CD4-positive, alpha-beta T cell treated with Interleukin-2 at 100 ng/mL for 4 hours (primary cell): ENCODE measurements around the gene KLF15.
"Not testable (repeated sequence)": the region's sequence is repeated elsewhere in the genome, so short reads cannot be mapped to it uniquely, and the experiment has no call there.

Source experiments
- DNase-seq: peaks from one replicate; pipeline ENCODE4 v3.0.0-alpha.2; 2020; ENCODE audit warnings: low spot score

The KLF15 gene

GRCh38 chr3:126346466-126346865, 10.7 kb downstream of the KLF15 start:
- DNase-seq, result no peak

- DNase-seq, result no peak
Measured at GRCh38 chr3:126345641-126346460, 11.4 kb downstream of the KLF15 start.

GRCh38 chr3:126345231-126345630, 12.0 kb downstream of the KLF15 start:
- DNase-seq, result no peak

DNA sequence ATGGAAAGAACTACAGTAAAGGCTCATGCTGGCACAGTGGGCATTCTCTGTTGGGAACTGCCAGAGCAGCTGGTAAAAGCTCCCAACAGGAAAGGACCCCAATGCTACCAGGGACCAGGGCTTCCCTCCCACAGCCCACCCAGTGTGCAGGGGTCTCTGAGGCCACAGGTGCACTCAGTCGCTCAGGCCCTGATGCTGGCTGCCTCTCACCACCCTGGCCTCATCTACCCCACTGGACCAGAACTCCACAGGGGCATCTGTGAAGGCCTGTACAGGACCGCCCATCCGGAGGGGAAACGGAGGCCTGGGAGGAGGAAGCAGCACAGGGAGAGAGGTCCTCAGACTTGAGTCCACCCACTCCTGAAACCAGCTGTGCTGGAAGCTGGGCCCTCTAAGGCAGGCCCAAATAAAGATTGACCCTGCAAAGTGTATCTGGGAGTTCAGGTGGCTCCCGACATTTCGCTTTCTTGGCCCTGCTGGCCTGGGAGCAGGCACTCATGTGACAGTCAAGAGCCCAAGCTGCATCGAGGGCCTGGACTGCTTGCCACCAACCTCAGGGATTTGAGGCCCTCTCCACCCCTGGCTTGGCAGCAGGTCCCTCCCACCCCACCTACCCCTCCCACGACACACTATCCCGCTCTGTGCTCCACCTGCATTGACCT, 12.7 kb downstream of the KLF15 start:
- DNase-seq, result no peak

GRCh38 chr3:126343649-126344035, 13.6 kb downstream of the KLF15 start:
- no peak for DNase-seq

DNA sequence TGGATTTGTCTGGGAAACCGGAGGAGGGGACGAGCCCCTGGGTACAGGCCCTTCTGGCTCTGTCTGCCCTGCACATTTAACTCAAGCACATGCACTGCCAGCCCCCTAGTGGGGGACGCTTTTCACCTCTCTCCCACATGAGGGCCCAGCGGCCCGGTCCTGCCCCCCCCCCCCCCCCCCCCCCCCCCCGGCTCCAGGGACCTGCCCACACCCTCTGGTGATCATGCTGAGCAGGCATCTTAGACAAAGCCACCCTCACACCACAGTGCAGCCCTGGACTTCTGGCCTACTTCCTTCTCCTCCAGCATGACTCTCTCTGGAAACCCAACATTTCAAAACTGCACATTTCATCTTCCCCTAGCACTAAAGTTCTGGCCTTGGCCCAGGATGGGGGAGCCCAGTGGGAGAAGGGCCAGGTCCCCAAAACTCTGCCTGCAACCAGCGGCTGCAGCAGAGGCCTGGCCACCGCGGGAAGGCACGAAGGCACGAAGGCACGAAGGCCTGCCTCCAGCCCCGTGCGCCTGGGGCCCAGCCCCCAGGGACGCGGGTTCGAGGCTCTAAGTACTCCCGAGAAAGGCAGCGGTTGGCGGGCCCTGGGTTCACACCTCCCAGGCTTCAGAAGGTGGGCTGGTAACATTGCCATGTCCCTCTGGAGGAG, 14.1 kb downstream of the KLF15 start:
- DNase-seq, result no peak

DNA sequence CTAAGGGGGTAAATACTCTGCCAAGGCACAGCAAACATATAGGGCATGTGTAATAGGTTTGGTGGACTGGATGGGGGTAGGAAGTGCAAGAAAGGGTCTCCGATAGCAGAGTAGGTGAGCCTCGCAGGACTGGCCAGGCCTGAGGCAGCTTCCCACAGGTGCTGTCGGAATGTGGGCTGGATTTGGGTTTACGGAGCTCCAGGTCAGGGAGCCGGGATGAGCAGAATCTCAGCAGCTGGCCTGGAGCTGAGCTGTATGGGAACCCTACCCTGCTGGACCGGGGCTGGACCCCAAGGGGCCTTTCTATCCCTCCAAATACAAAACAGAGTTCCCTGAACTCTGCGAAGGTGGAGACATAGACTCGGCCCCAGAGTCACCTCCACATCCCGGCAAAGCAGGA, 15.0 kb downstream of the KLF15 start:
- no peak for DNase-seq

DNA sequence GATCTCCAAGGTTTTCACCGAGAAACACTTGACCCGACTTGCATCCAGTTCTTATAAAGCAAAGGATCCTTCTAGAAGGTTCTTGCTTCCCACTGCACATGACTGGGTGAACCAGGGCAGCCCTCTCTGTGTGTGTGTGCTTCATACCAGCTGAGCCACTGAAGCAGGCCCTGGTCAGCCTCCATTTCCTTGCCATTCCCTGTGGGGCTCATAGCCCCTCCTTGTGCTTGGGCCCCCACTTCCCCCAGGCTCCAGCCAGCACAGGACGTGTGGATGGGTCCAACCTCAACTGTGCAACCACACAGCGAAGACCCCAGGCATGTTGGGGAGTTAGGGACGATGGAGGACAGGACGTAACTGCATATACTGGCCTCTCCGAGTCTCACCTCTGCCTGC, 15.5 kb downstream of the KLF15 start:
- no peak for DNase-seq

DNA sequence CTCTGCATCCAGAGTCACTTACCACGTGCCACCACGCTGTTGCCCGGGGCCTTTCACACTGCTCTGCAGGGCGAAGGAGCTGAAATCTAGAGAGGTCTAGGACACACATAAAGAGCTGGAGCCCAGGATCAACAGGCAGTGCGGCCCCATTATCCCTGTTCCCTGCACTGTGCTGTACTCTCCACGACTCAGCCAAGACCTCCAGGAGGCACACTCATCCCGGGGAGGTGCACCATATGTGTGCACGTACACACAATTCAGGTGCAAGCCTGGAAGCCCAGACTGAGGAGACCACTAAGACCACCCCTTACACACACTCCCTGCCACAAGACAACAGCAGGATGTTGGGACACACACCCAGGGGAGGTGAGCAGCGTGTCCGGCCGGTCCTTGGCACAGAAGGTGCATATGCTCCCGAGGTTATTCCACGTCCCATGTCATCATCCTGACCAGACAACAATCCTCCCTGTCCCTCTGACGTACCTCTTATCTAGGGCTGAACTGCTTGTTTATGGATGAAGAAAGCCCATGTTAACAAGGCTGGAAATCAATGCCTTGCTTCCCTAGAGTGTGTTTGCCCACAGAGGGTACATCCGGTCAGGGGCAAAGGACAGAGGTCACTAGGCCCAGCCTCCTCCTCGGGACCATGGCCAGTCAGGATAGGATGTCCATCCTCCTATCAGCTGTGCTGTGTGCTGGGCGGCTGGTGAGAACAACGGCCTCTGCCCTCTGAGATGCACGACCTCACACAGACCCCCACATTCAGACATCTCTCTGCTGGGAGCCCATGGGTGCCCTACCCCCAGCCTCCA, 16.1 kb downstream of the KLF15 start:
- no peak for DNase-seq

DNA sequence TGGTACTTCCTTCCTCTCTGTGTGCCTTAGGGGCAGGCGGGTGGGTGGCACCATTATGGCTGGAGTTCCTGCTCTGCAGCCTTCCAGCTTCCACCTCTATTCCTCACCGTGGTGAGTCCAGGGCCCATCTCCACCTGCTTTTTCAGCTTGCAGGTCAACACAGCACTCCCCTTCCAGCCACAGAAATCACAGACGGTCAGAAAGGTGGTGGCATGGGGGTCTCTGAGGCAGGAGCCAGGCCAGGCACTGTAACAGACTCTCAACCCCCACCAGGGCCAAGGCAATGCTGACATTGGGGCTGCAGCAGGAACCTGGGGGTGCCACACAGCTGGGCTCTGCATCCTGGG, 16.6 kb downstream of the KLF15 start:
- DNase-seq, result no peak

DNA sequence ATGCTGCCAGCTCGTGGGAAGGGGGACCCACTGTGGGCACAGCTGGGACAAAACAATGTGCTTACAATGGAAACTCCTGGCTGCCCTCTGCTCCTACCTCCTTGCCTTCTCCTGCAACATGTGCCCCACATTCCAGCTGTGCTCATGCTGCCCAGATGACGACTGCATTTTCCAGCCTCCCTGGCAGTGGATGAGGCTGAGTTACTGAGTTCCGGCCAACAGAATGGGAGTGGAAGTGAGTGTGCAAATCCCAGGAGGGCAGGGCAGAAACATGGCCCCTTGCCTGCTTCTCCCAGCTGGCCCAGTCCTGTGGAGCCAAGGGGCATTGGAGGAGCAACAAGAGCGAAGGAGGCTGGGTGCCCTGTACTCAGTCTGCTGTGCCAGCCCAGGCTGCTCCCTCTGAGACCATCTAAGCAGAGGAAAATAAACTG, 17.1 kb downstream of the KLF15 start:
- DNase-seq, result no peak

GRCh38 chr3:126339466-126339865, 17.7 kb downstream of the KLF15 start:
- no peak for DNase-seq

GRCh38 chr3:126338790-126339288, 18.4 kb downstream of the KLF15 start:
- no peak for DNase-seq

- DNase-seq, result no peak
Measured at GRCh38 chr3:126337980-126338651, 19.1 kb downstream of the KLF15 start.

- DNase-seq, result not testable (repeated sequence)
Measured at GRCh38 chr3:126331812-126332336, 25.3 kb downstream of the KLF15 start.

GRCh38 chr3:126329927-126330725, 27.1 kb downstream of the KLF15 start:
- DNase-seq, result no peak

DNA sequence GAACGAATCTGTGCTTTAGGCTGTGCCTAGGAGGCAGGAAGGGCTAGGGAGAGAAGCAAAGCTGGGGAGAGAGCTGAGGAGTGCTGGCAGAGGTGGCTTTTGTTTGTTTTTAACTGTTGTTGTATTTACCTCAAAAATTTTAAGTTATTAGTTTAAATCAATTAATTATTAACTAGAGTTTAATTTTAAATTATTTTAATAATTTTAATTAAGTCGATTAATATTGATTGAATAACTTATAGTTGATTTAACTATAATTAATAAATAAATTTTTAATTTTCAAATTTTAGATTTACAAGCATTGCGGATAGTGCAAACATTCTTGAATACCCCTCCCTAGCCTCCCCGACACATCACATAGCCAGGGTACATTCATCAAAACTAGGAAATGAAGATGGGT, 30.6 kb downstream of the KLF15 start:
- no peak for DNase-seq

- no peak for DNase-seq
Measured at GRCh38 chr3:126322181-126322967, 34.8 kb downstream of the KLF15 start.

DNA sequence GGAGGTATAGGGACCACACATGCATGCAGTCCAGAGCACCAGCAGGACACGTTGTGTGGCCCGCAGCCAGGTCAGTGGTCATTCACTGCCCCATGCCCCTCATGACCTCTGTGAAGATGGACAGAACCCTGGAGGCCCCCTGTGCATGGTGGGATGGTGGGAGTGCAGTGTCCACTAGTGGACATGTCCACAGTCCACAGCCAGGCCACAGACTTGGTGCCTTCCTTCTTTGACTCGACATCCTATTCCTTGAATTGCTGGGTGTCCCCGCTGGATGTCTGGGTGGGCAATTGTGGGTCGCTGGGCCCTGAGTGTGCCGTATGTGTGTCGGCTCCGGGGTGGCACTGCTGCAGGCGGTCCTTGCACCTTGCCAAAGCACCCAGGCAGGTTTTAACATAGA, 35.7 kb downstream of the KLF15 start:
- no peak for DNase-seq
